ENCODE data around the gene TMEM154.

The TMEM154 gene

DNA sequence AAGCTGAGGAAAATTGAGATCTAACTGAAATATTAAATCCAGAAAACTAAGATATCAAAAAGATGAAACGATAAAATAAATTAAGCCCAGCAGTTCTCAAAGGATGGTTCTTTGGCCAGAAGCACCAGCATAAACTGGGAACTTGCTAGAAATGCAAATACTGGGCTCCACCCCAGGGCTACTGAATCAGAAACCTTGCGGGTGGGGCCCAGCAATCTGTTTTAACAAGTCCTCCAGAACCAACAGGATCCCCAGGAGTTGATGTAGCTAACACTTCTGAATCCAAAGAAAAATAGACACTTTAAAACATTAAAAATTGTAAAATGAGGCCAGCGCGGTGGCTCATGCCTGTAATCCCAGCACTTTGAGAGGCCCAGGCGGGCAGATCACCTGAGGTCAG lies 14.1 kb upstream of the TMEM154 start:
- no peak for DNase-seq

DNA sequence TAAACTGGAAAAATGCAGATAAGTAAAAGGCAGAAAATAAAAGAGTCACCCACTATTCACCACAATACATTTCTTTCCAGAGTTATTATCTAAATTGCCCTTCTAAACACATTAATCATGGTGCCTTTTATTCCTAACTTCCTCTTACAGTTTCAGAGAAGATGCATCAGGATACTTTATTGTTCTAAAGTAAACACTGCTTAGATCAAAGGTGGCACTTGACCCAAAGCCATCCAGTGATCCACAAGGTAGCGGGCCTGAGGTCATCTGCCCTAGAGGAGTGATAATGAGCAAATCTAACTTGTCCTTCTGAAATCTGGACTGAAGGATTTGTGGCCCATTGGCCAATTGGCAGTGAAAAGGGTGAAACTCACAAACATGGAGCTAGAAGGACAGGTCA lies 12.0 kb upstream of the TMEM154 start:
- DNase-seq, result no peak

DNA sequence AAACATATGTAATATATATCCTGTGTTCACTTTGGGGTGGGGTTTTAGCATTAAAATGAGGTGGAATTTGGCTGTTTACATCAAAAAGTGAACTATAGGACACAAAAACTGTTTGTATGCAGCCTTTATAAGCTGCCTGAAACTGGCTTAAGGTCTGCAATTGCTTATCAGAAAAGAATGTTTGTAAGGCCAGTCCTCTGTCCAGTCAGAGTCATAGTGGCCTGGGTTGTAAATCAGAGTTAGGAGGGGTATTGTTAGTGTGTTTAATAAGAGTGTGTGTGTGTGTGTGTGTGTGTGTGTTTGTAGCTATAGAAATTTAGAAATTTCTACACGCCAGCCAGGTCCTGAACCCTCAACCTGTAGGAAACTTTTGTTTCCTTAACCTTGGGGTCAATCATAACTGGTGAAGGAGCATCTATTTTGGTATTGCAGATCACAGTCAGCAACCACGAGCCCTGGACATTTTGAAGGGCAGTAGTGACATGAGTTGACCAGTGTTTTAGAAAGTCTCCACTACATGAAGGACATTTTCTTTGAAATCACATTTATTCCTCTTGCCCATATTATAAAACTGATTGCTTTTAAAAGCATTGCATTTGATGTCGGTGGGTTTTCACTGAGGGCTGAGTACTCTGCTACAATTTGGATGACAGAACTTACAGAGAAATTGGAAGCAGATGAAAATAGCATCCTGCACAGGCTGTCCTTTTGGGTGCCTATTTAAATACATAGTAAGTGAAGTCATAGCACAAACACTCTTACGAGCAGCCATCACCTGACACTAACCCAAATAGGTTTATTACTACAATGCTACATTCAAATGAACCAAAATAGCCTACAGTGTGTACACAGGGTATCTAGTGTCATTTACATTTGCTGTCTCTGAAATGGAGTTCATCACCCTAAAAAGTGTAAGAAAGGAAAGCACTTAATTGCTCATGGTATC lies 11.2 kb upstream of the TMEM154 start:
- no peak for DNase-seq

DNA sequence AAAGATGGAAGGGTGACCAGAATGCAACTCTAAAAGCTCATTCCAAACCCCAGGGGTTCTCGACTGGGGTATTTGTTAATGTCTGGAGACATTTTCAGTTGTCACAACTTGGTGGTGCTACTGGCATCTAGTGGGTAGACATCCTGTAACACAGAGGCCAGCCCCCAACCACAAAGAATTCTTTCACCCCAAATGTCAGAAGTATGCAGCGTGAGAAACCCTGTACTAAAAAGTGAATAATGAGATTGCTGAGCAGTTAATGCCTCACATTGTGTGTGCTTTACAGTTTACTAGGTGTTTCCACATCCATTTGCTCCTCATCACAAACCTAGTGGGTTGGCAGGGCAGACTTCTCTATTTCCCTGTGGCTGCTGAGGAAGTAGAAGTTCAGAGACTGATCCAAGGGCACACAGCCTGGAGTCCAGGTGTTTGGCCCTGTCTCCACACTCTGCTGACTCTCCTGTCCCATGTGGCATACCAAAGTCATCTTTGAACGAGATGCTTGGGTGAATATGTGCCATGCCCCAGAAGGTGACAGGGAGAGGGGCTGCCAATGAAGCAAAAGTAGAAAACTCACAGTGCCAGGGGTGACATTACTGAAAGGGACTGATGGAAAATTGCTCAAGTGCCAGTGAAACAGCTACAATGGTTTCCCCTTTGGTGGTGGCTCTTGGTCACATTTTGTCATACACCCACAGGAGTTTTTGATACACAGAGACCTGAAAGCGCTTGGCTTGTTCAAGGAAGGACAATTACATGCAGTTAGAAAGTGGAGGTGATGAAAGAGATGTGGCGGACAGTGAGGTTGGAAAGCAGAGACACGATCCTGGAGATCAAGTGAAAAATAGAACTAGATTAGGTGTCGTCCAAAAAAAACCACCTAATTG lies 10.1 kb upstream of the TMEM154 start:
- no peak for DNase-seq

DNA sequence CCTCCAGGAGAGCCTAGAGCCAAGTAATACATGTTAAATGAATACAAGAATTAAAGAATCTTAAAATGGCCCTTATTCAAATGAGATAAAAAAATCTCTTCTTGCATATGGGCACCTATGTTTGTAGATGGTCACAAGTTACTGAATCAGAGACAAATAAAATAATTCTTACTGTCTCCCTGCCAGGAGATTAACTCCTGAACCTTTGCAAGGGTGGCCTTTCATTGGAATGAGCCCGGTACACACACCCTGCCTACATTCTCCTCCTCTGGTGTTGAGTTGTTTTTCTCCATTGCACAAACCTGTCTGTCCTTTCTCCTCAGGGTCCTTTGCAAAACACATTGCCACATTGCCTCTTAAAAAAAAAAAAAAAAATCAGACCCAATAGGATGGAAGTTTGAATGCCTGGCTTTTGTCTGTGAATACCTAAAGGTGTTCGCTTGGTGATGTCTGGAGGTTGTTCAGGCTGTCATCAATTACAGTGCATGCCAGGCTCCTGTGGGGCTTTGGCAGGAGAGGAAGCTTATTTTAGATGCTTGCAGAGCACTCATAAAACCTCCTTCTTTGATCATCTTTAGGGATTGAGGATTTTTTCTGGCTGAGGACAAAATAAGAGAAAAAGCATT lies 8.3 kb upstream of the TMEM154 start:
- DNase-seq, result no peak

DNA sequence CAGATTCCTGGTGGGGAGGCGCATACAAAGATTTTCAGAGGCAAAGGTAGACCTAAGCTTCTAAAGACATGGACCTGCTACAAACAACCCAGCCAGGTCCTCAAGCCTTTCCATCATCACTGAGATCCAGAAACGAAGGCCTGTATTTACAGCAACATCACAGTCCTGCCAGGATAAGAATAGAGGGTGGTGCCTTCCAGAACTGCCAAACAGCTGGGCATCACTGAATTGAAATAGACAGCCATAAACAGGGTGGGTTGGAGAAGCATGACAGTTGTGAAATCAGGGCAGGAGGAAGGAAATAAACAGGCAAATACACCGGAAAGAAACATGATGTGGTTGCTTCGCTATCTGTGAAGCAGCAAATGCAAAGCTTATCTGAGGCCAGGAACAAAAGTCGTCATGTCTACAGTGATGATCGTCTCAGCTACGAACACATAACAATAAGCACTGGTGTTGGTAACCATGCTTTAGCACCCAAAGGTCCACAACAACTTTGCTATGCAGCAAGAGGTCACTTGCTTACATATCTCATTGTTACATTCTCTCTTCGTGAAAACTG lies 6.7 kb upstream of the TMEM154 start:
- DNase-seq, result no peak

DNA sequence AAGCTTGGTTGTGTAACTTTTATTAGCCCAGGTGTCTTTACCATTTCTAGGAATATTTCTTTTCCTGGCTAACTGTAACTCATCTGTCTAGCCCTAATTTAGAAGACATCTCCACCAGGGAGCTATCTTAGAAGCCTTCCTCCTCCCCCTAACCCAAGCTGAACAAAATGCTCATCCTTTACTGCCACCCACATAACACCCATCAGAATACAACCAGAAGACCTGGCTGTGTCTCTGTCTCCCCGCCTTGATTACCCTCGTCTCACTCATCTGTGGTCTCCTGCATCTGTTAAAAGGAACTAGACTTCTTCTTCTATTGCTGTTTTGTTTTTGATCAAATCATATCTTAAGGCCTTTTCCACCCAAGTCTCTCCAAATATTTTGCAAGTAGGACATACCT lies 4.8 kb upstream of the TMEM154 start:
- no peak for DNase-seq

DNA sequence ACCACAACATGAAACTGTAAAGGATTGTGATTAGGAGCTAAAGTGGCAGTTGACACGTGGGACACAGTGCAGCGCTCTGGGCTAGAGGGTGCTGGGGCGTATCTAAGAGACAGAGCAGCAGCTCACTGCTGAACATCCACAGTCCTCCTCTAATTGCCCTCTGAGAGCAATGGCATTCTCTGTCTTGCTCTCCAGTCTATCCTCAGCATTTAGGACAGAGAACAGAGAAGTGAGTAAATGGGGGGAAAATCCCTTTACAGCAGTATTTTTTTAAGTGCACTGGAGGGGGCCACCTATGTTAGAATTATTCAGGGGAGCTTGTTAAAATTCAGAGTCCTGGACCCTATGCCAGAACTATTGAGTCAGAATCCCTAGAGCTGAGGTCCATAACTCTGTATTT lies 4.2 kb upstream of the TMEM154 start:
- no peak for DNase-seq

DNA sequence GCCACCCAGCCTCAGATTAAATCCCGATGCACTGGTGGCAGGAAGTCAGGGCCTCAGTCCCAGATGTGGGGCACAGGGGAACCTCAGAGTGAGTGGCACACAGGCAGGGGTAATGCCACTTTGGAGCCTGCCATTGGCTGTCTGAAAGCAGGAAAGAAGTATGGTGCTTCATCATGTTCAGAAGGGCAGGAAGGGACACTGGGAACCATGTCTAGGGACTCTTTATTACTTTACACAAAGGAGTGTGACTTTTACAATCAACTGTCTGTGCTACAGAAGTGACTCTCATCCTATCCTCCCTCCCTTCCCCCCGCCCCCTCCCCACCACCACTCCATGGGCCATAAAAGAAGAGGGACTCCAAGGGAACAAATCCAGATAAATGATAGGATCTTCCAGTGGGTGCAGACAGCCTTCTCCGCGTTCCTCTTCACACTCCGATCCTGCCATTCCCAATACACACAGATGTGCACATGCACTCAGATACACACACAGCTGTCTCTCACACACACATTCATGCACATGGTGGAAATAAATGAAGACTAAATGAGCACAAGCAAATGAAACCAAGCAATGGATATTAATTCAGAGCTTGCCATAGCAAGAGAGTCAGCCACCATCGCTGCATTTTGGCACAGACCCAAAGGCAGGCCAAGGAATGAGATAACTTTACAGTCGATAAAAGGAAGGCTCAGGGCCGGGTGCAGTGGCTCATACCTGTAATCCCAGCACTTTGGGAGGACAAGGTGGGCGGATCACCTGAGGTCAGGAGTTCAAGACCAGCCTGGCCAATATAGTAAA lies 2.5 kb upstream of the TMEM154 start:
- DNase-seq, result no peak

DNA sequence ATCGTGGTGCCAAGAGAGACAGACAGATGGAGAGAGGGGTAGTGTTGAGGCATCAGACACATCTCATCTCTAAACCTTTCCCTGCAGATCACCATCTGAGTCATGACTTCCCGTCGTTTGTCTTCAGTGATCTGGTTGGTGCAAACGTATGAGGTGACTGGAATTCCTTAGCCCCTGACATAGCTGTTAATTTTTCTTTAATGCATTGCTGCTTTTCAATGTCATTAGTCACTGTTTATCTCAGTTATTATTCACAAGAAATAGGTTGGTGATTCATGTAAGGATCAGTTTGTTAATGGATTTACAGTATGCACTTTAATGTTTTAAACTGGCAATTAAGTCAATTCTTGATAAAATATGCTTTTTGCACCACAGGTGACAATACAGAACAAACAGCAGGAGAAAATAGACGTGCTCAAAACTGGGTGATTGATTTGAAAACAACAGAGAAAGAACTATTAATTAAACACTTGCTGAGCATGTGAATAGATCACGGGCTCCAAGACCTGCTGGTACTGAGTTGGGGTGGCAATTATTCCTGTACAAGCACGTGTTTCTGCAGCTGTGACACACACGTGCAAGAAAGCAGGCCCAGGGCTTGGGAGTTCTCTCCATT lies 1.3 kb upstream of the TMEM154 start:
- DNase-seq, result no peak

DNA sequence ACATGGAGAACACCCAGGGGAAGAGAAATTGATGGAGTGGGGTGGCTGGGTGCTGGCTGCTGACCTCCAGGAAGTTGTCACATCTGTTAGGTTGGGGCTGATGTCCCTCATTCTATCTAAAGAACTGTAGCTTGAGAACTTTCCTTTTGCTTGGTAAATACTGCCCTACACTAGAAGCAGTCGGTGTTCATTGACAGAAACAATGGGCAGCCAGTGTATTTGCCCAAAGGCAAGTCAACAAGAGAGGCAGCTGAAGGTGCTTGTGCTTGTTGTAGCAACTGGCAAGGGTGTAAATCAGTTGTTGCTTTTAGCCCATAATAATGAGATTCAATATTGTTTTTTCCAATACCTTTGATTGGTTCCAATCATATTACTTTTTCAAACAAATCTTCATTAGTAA lies 956 bp downstream of the TMEM154 start:
- DNase-seq, result no peak

DNA sequence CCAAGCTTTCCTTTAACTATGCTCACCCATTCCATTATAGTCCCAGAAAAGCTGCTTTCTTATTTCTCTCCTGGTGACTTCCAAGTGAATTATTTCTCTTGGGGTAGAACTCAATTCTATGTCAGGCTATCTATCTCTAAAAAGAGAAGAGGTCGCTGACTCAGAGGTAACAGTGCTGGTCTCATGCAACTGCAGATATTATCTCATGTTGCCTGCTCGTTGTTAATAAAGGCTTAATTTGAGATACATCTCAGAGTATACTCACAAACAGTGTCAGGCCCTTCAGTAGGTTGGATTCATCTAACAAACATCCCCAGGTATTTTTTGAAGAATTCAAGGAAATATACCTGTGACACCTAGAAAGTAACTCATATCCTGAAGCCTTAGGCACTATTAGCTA lies 2.7 kb downstream of the TMEM154 start:
- no peak for DNase-seq

DNA sequence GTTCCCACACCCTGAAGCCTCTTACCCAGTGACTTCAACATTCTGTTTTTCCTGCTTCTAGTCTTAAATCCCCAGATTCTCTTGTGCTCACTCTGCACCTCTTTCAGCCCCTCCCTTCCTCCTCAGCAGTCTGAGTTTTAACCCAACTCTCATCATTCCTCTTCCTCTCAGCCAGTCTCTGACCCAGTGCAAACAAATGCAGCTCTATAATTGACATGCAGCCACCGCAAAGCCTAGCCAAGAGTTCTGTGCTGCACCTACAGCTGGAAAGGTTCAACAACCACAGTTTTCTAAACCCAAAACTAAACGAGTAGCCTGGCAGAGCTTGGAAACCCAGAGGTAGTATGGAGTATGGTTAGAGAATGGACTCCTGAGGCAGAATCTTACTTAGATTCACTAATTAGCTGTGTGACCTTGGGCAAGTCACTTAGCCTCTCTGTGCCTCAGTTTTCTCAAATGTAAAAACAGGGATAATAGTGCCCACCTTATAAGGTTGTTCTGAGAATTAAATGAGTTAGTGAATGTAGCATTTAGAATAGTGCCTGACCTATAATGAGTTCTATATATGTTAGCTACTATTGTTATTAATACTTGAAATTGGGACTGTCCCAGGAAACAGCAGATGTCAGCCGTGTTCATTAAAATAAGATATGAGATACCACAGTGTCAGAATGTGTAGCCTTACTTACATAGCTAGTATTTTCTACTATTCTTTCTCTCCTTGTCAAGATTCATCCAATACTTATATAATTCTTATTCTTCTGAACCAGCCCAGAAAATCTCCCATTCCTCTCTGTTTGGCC lies 3.5 kb downstream of the TMEM154 start:
- no peak for DNase-seq

DNA sequence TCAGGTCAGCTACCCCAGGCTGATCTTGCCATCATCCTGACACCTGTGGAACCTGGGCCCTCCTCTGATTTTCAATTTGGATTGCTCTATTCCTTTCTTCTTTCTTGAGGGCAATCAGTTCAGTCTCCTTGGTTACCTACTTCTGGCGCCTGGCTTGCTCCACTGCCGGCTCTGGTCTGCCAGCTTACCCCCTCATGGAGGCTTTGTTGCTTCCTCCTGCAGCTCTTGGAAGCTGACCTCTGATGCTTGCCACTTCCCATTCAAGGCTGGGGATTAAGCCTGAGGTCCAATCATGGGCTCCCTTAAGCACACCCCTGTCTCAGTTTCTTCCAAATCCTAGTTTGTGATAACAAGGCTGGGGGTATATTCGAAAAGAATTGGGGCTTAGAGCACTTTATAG lies 5.4 kb downstream of the TMEM154 start:
- no peak for DNase-seq

DNA sequence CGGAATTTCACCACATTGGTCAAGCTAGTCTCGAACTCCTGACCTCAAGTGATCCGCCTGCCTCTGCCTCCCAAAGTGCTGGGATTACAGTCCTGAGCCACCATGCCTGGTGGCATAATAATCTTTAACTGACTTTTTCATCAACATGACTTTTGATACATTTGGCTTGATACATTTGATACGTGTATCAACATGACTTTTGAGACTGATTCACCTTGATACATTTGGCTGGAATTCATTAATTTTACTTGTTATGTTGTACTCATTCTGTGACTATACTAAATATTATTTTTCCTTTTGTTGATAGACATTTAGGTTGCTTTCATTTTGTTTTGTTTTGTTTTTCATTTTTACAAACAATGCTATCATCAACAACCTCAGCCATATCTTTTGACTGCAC lies 6.3 kb downstream of the TMEM154 start:
- no peak for DNase-seq

DNA sequence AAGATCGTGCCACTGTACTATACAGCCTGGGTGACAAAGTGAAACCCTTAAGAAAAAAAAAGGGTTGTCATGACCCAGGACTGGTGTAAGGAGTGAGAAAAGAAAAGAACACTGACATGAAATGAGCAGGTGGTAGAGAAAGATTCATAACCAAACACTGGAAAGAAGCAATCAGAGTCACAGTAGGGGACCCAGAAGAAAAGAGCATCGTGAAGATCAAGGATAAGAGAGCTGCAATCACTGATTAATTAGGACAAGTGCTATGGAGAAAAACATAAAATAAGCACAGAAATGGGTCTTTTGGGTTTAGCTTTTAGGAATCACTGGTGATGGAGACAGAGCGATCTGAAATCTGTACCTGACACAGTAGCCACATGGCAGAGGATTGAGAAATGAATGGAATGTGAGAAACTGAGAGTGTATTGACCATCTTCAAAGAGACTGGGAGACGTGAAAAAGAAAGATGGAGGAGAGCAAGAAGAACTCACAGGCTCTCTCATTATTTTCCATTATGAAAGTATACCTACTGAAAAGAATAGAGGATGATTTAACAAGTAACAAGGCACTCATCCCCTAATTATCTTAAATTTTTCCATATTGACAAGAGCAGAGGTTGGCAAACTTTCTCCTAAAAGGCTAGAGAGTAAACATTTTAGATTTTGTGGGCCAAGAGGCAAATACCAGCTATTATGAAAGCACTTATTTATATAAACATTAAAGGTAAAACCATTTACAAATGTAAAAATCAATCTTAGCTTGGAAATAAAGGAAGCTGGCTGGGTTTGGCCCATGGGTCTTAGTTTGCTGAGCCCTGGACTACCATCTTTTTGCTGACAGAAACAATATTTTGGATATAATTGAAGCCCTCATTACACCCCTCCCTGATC lies 7.3 kb downstream of the TMEM154 start:
- no peak for DNase-seq

DNA sequence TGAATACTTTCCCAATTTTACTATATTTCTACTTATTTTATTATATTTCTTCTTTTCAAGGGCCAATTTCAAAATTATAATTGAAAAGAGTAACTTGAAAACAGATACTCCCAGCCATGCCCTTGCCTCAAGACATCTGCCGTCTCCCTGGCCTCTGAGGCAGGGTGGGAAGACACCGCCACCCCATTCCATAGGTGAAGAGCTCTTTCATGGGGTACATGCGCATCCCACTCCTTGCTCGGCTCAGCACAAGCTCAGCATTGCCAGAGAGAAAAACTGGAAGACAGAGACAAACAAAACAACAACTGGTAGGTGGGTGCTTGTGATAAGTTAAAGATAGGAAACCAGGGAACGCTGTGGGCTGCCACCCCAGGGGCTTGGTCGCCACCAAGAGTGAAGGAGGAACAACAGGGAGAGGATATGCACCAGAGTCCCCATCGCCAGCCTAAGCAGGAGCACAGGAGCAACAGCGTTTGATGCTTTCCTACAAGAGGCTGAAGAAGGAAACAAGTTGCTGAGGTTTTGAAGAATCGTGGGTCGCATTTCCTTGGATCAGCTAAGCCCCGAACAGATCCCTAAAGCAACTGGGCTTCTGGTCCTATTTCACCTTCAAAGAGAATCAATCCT lies 11.3 kb downstream of the TMEM154 start:
- DNase-seq, result no peak

DNA sequence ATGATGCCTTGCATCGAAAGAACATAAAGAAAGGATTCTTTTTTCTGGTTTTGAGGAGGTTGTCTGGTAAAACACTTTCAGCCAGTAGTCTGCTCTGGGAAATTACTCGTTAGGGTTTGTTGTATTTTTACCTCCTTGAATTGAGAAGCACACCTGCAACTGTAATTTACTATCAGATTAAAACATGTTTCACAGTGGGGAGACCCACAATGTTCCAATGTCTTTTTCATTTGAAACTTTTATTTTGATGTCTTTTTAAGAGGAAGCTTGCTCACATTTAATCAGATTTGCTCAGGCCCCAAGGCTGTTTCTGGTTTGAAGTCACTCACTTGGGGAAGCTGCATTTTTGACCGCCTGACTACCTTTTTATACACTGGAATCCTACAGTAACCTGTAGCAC lies 12.0 kb downstream of the TMEM154 start:
- DNase-seq, result no peak

DNA sequence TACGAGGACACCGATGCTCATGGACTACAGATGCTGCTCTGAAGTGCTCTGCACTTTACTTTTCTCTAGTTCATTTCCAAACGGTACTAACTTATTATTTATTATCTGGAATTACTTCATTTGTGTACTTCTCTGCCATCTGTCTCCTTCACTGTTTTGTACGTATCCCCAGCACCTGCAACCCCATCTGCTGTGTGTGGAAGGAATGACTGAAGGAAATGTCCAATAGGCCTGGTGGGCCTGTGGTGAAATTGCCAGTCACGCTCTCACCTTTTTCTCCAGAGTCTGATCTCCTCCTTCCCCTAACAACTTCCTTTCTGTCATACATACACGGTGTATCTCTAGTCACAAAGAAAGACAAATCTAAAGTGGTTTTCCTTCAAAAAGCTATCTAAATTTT lies 12.9 kb downstream of the TMEM154 start:
- DNase-seq, result no peak

All from activated CD8-positive, alpha-beta memory T cell treated with anti-CD3 and anti-CD28 coated beads for 24 hours (primary cell).